IMR-90 (cell line): Measurements from ENCODE around the gene CLCC1. TPM values are rescaled to one million over a fixed set of nuclear protein-coding genes. Genes with fewer than 3 reads are reported as not detected.

Experiments used
- ATAC-seq: fragments of 200-7000 bp; cut with Tn5 transposase; 2 replicates; pipeline ENCODE4 v1.9.1; 2020; ENCODE audit warnings: low read depth, mild to moderate bottlenecking, moderate library complexity
- Bru-seq: library from RNA; stranded (reverse); fragments of 400-500 nt; gene quantifications from one replicate; lab custom pipeline; 2021; lab: Mats Ljungman, UMichigan
- BruChase-seq, 2 experiments: library from RNA; stranded (reverse); fragments of 400-500 nt; gene quantifications; one replicate each; lab custom pipeline; 2021; lab: Mats Ljungman, UMichigan
- BruUV-seq: library from RNA; stranded (reverse); fragments of 400-500 nt; replicated peaks from 2 replicates; lab custom pipeline; 2021; lab: Mats Ljungman, UMichigan
- CTCF ChIA-PET: fragments of 300-600 bp; formaldehyde crosslinking; extraction: SDS; loops from one replicate; lab custom pipeline; 2021; ENCODE audit warnings: antibody characterized with exemption; lab: Yijun Ruan, JAX
- POLR2A ChIA-PET: fragments of 300-600 bp; sonication (Branson Sonifier 250); formaldehyde crosslinking; loops from one replicate; lab custom pipeline; 2022; ENCODE audit warnings: antibody characterized with exemption; ENCODE audit not compliant: unreplicated experiment; lab: Charles Lee
- DNase-seq: peaks from one replicate; pipeline ENCODE4 v3.0.0; 2013
- H2AFZ ChIP-seq: replicated peaks from 2 replicates; pipeline ENCODE3; 2013; ENCODE audit warnings: low read length, mild to moderate bottlenecking; ENCODE audit not compliant: poor library complexity
- H2AK5ac ChIP-seq: 2 replicates; pipeline ENCODE4 v1.6.1; 2013; ENCODE audit warnings: low read depth, low read length, inconsistent platforms
- H2AK9ac ChIP-seq: replicated peaks from 2 replicates; pipeline ENCODE3; 2013; ENCODE audit warnings: mild to moderate bottlenecking, low read depth, low read length, moderate library complexity; ENCODE audit not compliant: poor library complexity
- H2BK120ac ChIP-seq: 2 replicates; pipeline ENCODE4 v1.6.1; 2013; ENCODE audit warnings: low read depth, low read length, inconsistent platforms
- H2BK15ac ChIP-seq: 3 replicates; pipeline ENCODE4 v1.6.1; 2013; ENCODE audit warnings: low read depth, low read length, inconsistent platforms
- H2BK20ac ChIP-seq: 2 replicates; pipeline ENCODE4 v1.6.1; 2013; ENCODE audit warnings: low read depth, mild to moderate bottlenecking, inconsistent platforms, low read length, moderate library complexity
- H2BK5ac ChIP-seq: 2 replicates; pipeline ENCODE4 v1.6.1; 2013; ENCODE audit warnings: mild to moderate bottlenecking, low read depth, low read length, inconsistent platforms; ENCODE audit not compliant: poor library complexity, severe bottlenecking
- H3K14ac ChIP-seq: replicated peaks from 2 replicates; pipeline ENCODE4 v1.6.1; 2013; ENCODE audit warnings: low read depth, low read length, inconsistent platforms
- H3K18ac ChIP-seq: 2 replicates; pipeline ENCODE4 v1.6.1; 2013; ENCODE audit warnings: low read depth, low read length, control low read depth
- H3K23ac ChIP-seq: 2 replicates; pipeline ENCODE4 v1.6.1; 2013; ENCODE audit warnings: low read depth, low read length, inconsistent platforms
- H3K27ac ChIP-seq: 2 replicates; pipeline ENCODE4 v1.5.1; 2013; ENCODE audit warnings: mild to moderate bottlenecking, control low read depth, low read length; ENCODE audit not compliant: insufficient read depth
- H3K27me3 ChIP-seq: 2 replicates; pipeline ENCODE4 v1.6.1; 2013; ENCODE audit warnings: low read length; ENCODE audit not compliant: control insufficient read depth, insufficient read depth
- H3K36me3 ChIP-seq: 2 replicates; pipeline ENCODE4 v1.6.1; 2013; ENCODE audit warnings: low read length, mixed read lengths; ENCODE audit not compliant: control insufficient read depth, insufficient read depth
- H3K4ac ChIP-seq: 2 replicates; pipeline ENCODE4 v1.6.1; 2013; ENCODE audit warnings: low read depth, low read length, inconsistent platforms
- H3K4me1 ChIP-seq: 2 replicates; pipeline ENCODE4 v1.6.1; 2013; ENCODE audit warnings: low read length, mixed read lengths; ENCODE audit not compliant: control insufficient read depth, insufficient read depth
- H3K4me2 ChIP-seq: 2 replicates; pipeline ENCODE4 v1.6.1; 2013; ENCODE audit warnings: low read depth, mild to moderate bottlenecking, control low read depth, low read length, moderate library complexity
- H3K4me3 ChIP-seq: 2 replicates; pipeline ENCODE4 v1.5.1; 2013; ENCODE audit warnings: low read depth, mild to moderate bottlenecking, control low read depth, low read length, moderate library complexity; ENCODE audit not compliant: insufficient read depth
- H3K56ac ChIP-seq: 2 replicates; pipeline ENCODE4 v1.6.1; 2013; ENCODE audit warnings: low read length, inconsistent platforms; ENCODE audit not compliant: insufficient read depth; ENCODE audit errors: extremely low read depth
- H3K79me1 ChIP-seq, 2 experiments: 2 replicates each; pipeline ENCODE4 v1.6.1; 2013; ENCODE audit warnings: low read length in 2 of 2, inconsistent platforms in 1 of 2, low read depth in 1 of 2
- H3K9ac ChIP-seq: 2 replicates; pipeline ENCODE4 v1.6.1; 2013; ENCODE audit warnings: low read depth, low read length, control low read depth
- H3K9me1 ChIP-seq: 2 replicates; pipeline ENCODE4 v1.6.1; 2013; ENCODE audit warnings: low read length, inconsistent platforms; ENCODE audit not compliant: insufficient read depth
- H3K9me3 ChIP-seq: 2 replicates; pipeline ENCODE4 v1.6.1; 2013; ENCODE audit warnings: low read length; ENCODE audit not compliant: control insufficient read depth, insufficient read depth
- H4K20me1 ChIP-seq: 2 replicates; pipeline ENCODE4 v1.6.1; 2013; ENCODE audit warnings: low read length, inconsistent platforms; ENCODE audit not compliant: insufficient read depth
- H4K5ac ChIP-seq: 2 replicates; pipeline ENCODE4 v1.6.1; 2013; ENCODE audit warnings: mild to moderate bottlenecking, low read depth, low read length, control low read depth
- H4K8ac ChIP-seq, 2 experiments: 2 replicates each; pipeline ENCODE4 v1.6.1; 2013; ENCODE audit warnings: low read depth in 2 of 2, low read length in 2 of 2, control low read depth in 1 of 2, inconsistent platforms in 1 of 2
- H4K91ac ChIP-seq: 2 replicates; pipeline ENCODE4 v1.6.1; 2013; ENCODE audit warnings: low read depth, low read length, inconsistent platforms; ENCODE audit not compliant: insufficient read depth
- BHLHE40 ChIP-seq: fragments of 150-350 bp; IDR thresholded peaks from 2 replicates; pipeline ENCODE4 v1.6.1; 2016; ENCODE audit warnings: mild to moderate bottlenecking, low read depth, low read length
- FOS ChIP-seq: fragments of 150-350 bp; IDR thresholded peaks from 2 replicates; pipeline ENCODE4 v1.6.1; 2016; ENCODE audit warnings: low read depth, low read length
- MXI1 ChIP-seq: IDR thresholded peaks from 2 replicates; pipeline ENCODE4 v1.6.1; 2012; ENCODE audit warnings: low read depth, mild to moderate bottlenecking, low read length, moderate library complexity, borderline replicate concordance
- NFE2L2 ChIP-seq: fragments of 150-350 bp; IDR thresholded peaks from 2 replicates; pipeline ENCODE4 v1.6.1; 2016; ENCODE audit warnings: low read depth, mild to moderate bottlenecking, low read length
- RCOR1 ChIP-seq: IDR thresholded peaks from 2 replicates; pipeline ENCODE4 v1.6.1; 2012; ENCODE audit warnings: mild to moderate bottlenecking, low read length, improper control_type of control experiment; ENCODE audit not compliant: insufficient replicate concordance
- WGBS, 2 experiments: methylation state at CpG; one replicate each; pipeline versions ENCODE4 v1.1.5 to v1.1.7; 2013; ENCODE audit warnings: missing lambda C conversion rate in 2 of 2; ENCODE audit not compliant: insufficient read length in 1 of 2; ENCODE audit errors: extremely low coverage in 2 of 2; 5-methylcytosine and 5-hydroxymethylcytosine counted together
- dilution Hi-C: fragments of 300-500 bp; cut with HindIII; formaldehyde crosslinking; loops from one replicate; pipeline ENCODE4 v1.14.3; 2018; ENCODE audit warnings: low sequenced_read_pairs; ENCODE audit not compliant: unreplicated experiment
- in situ Hi-C: fragments of 300-500 bp; cut with MboI; formaldehyde crosslinking; loops from 3 replicates; pipeline ENCODE4 v1.14.3; 2019; ENCODE audit warnings: low sequenced_read_pairs, inconsistent platforms, mixed read lengths
- intact Hi-C: fragments of 100-400 bp; cut with micrococcal nuclease; formaldehyde crosslinking; loops from 2 replicates; pipeline ENCODE4 v1.10.0; 2022
- long read RNA-seq: library from polyadenylated mRNA; unstranded; transcript quantifications from one replicate; pipeline ENCODE4 v2.0.0, GENCODE V29; 2021; ENCODE audit not compliant: unreplicated experiment
- polyA plus RNA-seq, 3 experiments: library from polyadenylated mRNA; depleted of rRNA; stranded (reverse); fragments of >200 nt; gene quantifications; 2 replicates each; pipeline ENCODE4 v1.2.3, GENCODE V29; 2012; ENCODE audit warnings: low replicate concordance in 1 of 3
- total RNA-seq: library from RNA; depleted of rRNA; stranded (reverse); fragments of >200 nt; gene quantifications from 2 replicates; pipeline ENCODE4 v1.2.3, GENCODE V29; 2012; rRNA removed
- TF ChIP-seq, protein P1 (sequence below): conservative IDR thresholded peaks from 2 replicates; pipeline ENCODE4 v1.5.1; 2012; ENCODE audit warnings: mild to moderate bottlenecking, low read depth, low read length, improper control_type of control experiment
- TF ChIP-seq, protein P2 (sequence below): fragments of 150-350 bp; IDR thresholded peaks from 2 replicates; pipeline ENCODE4 v1.6.1; 2017; ENCODE audit warnings: mild to moderate bottlenecking, antibody characterized with exemption, low read length, low read depth
- TF ChIP-seq, protein P3 (sequence below): fragments of 150-350 bp; IDR thresholded peaks from 2 replicates; pipeline ENCODE4 v1.6.1; 2016; ENCODE audit warnings: low read depth, mild to moderate bottlenecking, low read length, moderate library complexity, borderline replicate concordance

CLCC1 gene, protein sequence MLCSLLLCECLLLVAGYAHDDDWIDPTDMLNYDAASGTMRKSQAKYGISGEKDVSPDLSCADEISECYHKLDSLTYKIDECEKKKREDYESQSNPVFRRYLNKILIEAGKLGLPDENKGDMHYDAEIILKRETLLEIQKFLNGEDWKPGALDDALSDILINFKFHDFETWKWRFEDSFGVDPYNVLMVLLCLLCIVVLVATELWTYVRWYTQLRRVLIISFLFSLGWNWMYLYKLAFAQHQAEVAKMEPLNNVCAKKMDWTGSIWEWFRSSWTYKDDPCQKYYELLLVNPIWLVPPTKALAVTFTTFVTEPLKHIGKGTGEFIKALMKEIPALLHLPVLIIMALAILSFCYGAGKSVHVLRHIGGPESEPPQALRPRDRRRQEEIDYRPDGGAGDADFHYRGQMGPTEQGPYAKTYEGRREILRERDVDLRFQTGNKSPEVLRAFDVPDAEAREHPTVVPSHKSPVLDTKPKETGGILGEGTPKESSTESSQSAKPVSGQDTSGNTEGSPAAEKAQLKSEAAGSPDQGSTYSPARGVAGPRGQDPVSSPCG
- 29.6 and 41.4 TPM in 2 replicates for total RNA-seq
- polyA plus RNA-seq (2012; rRNA removed): 18.0 and 19.3 TPM in 2 replicates
- polyA plus RNA-seq (2012; cell fraction: cytosol; rRNA removed): 8.1 and 10.4 TPM in 2 replicates
- polyA plus RNA-seq (2012; cell fraction: nucleus; rRNA removed; ENCODE audit: low replicate concordance): 8.1 and 21.6 TPM in 2 replicates
- percentile 92 among the genes with signal in this experiment for Bru-seq, nascent RNA
- BruChase-seq, experiment 1, labeled RNA remaining after a 6-hour chase: percentile 98 among the genes with signal in this experiment
- BruChase-seq, experiment 2, labeled RNA remaining after a 2-hour chase: percentile 98 among the genes with signal in this experiment
- long read RNA-seq, full-length matches to known transcripts: 24 of 74 reads
- long read RNA-seq, partial matches to known transcripts: 4 of 74 reads
- long read RNA-seq, other reads (novel, unspliced or antisense): 46 of 74 reads

DNA sequence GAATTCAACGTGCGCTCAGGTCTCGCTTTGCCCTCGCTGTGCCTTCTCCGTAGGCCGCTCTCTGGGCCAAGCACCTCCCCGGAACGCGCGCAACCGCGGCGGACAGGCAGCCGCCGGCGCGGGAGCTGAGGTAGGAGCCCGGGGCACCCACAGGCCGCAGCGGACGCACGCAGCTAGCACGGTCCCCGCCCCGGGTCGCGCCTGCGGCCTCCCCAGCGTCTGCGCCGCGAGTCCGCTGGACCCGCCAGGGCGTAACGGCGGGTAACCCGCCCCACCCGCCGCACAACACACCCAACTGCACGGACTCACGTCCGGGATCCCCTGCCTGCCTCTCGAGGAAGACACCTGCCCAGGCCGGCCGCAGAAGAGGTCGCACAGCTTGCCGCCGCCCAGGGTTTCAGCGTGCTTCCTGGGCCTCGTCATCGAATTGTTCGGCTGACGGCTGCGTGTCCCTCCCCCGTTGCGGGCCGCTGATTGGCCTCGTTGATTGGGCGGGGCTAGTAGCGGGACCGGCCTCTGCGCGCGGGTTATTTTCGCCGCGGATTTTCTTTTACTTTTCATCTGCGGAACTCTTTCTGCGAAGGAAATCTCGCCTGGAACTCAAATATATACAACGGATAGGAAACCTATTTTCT is at the start of gene CLCC1:
TSS of gene CLCC1 (minus strand) at position 433 of the 635 bp plus-strand sequence. CDS start 13,047 bp downstream, outside the sequence.
- BruUV-seq: no TSS peak
- CTCF ChIA-PET: interaction anchor here (0.6 kb wide), 1 partner anchor 680 kb away, joined by 5 read pairs; no protein-coding TSS in a partner anchor
- TF ChIP-seq RCOR1 (peak; percentile 9), MXI1 (peak; percentile 86; the same call in 1 of the 2 replicates), NFE2L2 (no peak), FOS (no peak), BHLHE40 (peak; percentile 49; the same call in 1 of the 2 replicates)
- TF ChIP-seq, protein P1, sequence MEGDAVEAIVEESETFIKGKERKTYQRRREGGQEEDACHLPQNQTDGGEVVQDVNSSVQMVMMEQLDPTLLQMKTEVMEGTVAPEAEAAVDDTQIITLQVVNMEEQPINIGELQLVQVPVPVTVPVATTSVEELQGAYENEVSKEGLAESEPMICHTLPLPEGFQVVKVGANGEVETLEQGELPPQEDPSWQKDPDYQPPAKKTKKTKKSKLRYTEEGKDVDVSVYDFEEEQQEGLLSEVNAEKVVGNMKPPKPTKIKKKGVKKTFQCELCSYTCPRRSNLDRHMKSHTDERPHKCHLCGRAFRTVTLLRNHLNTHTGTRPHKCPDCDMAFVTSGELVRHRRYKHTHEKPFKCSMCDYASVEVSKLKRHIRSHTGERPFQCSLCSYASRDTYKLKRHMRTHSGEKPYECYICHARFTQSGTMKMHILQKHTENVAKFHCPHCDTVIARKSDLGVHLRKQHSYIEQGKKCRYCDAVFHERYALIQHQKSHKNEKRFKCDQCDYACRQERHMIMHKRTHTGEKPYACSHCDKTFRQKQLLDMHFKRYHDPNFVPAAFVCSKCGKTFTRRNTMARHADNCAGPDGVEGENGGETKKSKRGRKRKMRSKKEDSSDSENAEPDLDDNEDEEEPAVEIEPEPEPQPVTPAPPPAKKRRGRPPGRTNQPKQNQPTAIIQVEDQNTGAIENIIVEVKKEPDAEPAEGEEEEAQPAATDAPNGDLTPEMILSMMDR: no peak
- TF ChIP-seq, protein P2, sequence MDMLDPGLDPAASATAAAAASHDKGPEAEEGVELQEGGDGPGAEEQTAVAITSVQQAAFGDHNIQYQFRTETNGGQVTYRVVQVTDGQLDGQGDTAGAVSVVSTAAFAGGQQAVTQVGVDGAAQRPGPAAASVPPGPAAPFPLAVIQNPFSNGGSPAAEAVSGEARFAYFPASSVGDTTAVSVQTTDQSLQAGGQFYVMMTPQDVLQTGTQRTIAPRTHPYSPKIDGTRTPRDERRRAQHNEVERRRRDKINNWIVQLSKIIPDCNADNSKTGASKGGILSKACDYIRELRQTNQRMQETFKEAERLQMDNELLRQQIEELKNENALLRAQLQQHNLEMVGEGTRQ: no peak
- TF ChIP-seq, protein P3, sequence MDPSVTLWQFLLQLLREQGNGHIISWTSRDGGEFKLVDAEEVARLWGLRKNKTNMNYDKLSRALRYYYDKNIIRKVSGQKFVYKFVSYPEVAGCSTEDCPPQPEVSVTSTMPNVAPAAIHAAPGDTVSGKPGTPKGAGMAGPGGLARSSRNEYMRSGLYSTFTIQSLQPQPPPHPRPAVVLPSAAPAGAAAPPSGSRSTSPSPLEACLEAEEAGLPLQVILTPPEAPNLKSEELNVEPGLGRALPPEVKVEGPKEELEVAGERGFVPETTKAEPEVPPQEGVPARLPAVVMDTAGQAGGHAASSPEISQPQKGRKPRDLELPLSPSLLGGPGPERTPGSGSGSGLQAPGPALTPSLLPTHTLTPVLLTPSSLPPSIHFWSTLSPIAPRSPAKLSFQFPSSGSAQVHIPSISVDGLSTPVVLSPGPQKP: no peak

More for the DNA sequence above, at the start of gene CLCC1:
- Histone ChIP-seq H3K4me1 (0 out of 2 replicates have a peak, but pooled peaks cover 2% of the 10 kb centered on the region), H3K4me3 (peak within 1 kb of the TSS; percentile 100), H2BK15ac (no peak within 1 kb of the TSS), H2BK120ac (no peak within 1 kb of the TSS), H4K20me1 (peaks cover 2% of the 10 kb centered on the region; the same call in 1 of the 2 replicates), H3K27ac (peak within 1 kb of the TSS; percentile 98), H3K27me3 (no peaks in the 10 kb centered on the region), H4K8ac (peak within 1 kb of the TSS; percentile 74 to 75; a peak in 2 of 4 replicates), H3K4ac (peak within 1 kb of the TSS; percentile 56), H3K79me1 (peaks cover 23 to 35% of the 10 kb centered on the region in 2 experiments), H3K9me3 (no peaks in the 10 kb centered on the region), H3K4me2 (peak within 1 kb of the TSS; percentile 94), H4K91ac (peak within 1 kb of the TSS; percentile 10; the same call in 1 of the 2 replicates), H2BK5ac (peak within 1 kb of the TSS; percentile 94), H2AK5ac (no peak within 1 kb of the TSS), H3K9ac (peak within 1 kb of the TSS; percentile 93), H2BK20ac (no peak within 1 kb of the TSS), H2AK9ac (peak within 1 kb of the TSS; percentile 79), H3K23ac (0 out of 2 replicates have a peak within 1 kb of the TSS, but pooled peaks have one; percentile 34), H3K36me3 (no peaks in the 10 kb centered on the region; the same call in 1 of the 2 replicates), H4K5ac (peak within 1 kb of the TSS; percentile 83; the same call in 1 of the 2 replicates), H3K14ac (peak within 1 kb of the TSS; percentile 23), H2AFZ (peak within 1 kb of the TSS; percentile 96), H3K56ac (peak within 1 kb of the TSS; percentile 48; the same call in 1 of the 2 replicates), H3K18ac (peak within 1 kb of the TSS; percentile 43), H3K9me1 (peaks cover 7% of the 10 kb centered on the region)
- WGBS, 2 experiments: 1% methylated on average over 27 of the region's 72 CpGs; no CpG with 5 or more reads in 1 of the 2 experiments
- dilution Hi-C loops (no loop called here), intact Hi-C loops (loop anchor here (5.0 kb wide), 1 partner anchor 149 kb away; the partner anchor contains the start of gene ELAPOR1), in situ Hi-C loops (no loop called here)
- POLR2A ChIA-PET: no interaction called here
- peak; percentile 99 for ATAC-seq
- DNase-seq: peak; percentile 90
